Measurements from ENCODE around the gene PANX2. TPM values are rescaled to one million over a fixed set of nuclear protein-coding genes. Genes with fewer than 3 reads are reported as not detected.

The PANX2 gene
- total RNA-seq, 1 donor from 2014 or later, result 3.0 TPM

- DNase-seq (no peak), ATAC-seq (no peak)
- Histone ChIP-seq H3K4me1 (peaks cover 5% of the 10 kb centered on the region), H3K27ac (no peak overlapping the region), H3K4me3 (no peak overlapping the region), H3K36me3 (no peaks in the 10 kb centered on the region), H3K9me3 (no peaks in the 10 kb centered on the region), H3K27me3 (peaks cover 9% of the 10 kb centered on the region)
- intact Hi-C loops (cut with DNase I), result no loop called here
- no peak for TF ChIP-seq CTCF (IDR thresholded peaks at IDR 0.05)
These were observed 4.6 kb downstream of the PANX2 start for GRCh38 chr22:50175191-50175461.

GRCh38 chr22:50175921-50176849 lies 5.7 kb downstream of the PANX2 start:
- ATAC-seq (no peak), DNase-seq (no peak)
- H3K27ac ChIP-seq, result no peak overlapping the region
- H3K36me3 ChIP-seq, result no peaks in the 10 kb centered on the region
- peaks cover 5% of the 10 kb centered on the region for H3K27me3 ChIP-seq
- no peak overlapping the region for H3K4me3 ChIP-seq
- H3K4me1 ChIP-seq, result no peaks in the 10 kb centered on the region
- no peaks in the 10 kb centered on the region for H3K9me3 ChIP-seq
- TF ChIP-seq CTCF (IDR thresholded peaks at IDR 0.05), result no peak
- intact Hi-C loops (cut with DNase I), result no loop called here

GRCh38 chr22:50176850-50177536 lies 6.5 kb downstream of the PANX2 start:
- intact Hi-C loops (cut with DNase I), result no loop called here
- no peak for TF ChIP-seq CTCF (IDR thresholded peaks at IDR 0.05)
- Histone ChIP-seq H3K4me3 (no peak overlapping the region), H3K36me3 (no peaks in the 10 kb centered on the region), H3K9me3 (no peaks in the 10 kb centered on the region), H3K4me1 (no peaks in the 10 kb centered on the region), H3K27me3 (no peaks in the 10 kb centered on the region), H3K27ac (no peak overlapping the region)
- ATAC-seq, result no peak
- no peak for DNase-seq

- Histone ChIP-seq H3K9me3 (no peaks in the 10 kb centered on the region), H3K27ac (no peak overlapping the region), H3K27me3 (no peaks in the 10 kb centered on the region), H3K36me3 (no peaks in the 10 kb centered on the region), H3K4me1 (no peaks in the 10 kb centered on the region), H3K4me3 (no peak overlapping the region)
- intact Hi-C loops (cut with DNase I), result no loop called here
- ATAC-seq (no peak), DNase-seq (no peak)
- no peak for TF ChIP-seq CTCF (IDR thresholded peaks at IDR 0.05)
These were observed 7.3 kb downstream of the PANX2 start for GRCh38 chr22:50177537-50178470.

GRCh38 chr22:50178471-50178864 lies 7.9 kb downstream of the PANX2 start:
- Histone ChIP-seq H3K27me3 (no peaks in the 10 kb centered on the region), H3K4me1 (peaks cover 2% of the 10 kb centered on the region)
- no peak for ATAC-seq

More at GRCh38 chr22:50178471-50178864, 7.9 kb downstream of the PANX2 start:
- H3K4me3 ChIP-seq, result no peak overlapping the region
- TF ChIP-seq CTCF (IDR thresholded peaks at IDR 0.05), result no peak
- intact Hi-C loops (cut with DNase I), result no loop called here
- no peaks in the 10 kb centered on the region for H3K36me3 ChIP-seq
- DNase-seq, result no peak
- no peaks in the 10 kb centered on the region for H3K9me3 ChIP-seq
- no peak overlapping the region for H3K27ac ChIP-seq
